Activated CD4-positive, alpha-beta T cell treated with anti-CD3 and anti-CD28 coated beads for 36 hours (primary cell): ENCODE measurements around the gene HS3ST5. TPM values are rescaled to one million over a fixed set of nuclear protein-coding genes. Genes with fewer than 3 reads are reported as not detected.
"Not testable (repeated sequence)": the region's sequence is repeated elsewhere in the genome, so short reads cannot be mapped to it uniquely, and the experiment has no call there.

ENCODE experiments used
- ATAC-seq: fragments of 200-7000 bp; cut with Tn5 transposase; one replicate; pipeline ENCODE4 v1.10.0; 2021; ENCODE audit warnings: mild to moderate bottlenecking, moderate library complexity
- CTCF ChIA-PET: fragments of 350-600 bp; sonication (Branson Sonifier 250); formaldehyde crosslinking; loops from one replicate; lab custom pipeline; 2021; ENCODE audit warnings: antibody characterized with exemption; lab: Charles Lee
- POLR2A ChIA-PET: fragments of 350-600 bp; sonication (Branson Sonifier 250); formaldehyde crosslinking; loops from one replicate; lab custom pipeline; 2021; ENCODE audit warnings: antibody characterized with exemption, inconsistent platforms; lab: Charles Lee
- DNase-seq: peaks from one replicate; pipeline ENCODE4 v3.0.0-alpha.2; 2020
- H3K27ac Mint-ChIP-seq: one replicate; pipeline ENCODE4 v1.8.0; 2021; ENCODE audit warnings: mixed read lengths
- H3K27me3 Mint-ChIP-seq: one replicate; pipeline ENCODE4 v1.8.0; 2021; ENCODE audit warnings: mixed read lengths
- H3K36me3 Mint-ChIP-seq: one replicate; pipeline ENCODE4 v1.8.0; 2021; ENCODE audit warnings: low read depth, mixed read lengths
- H3K4me1 Mint-ChIP-seq: one replicate; pipeline ENCODE4 v1.8.0; 2021; ENCODE audit warnings: mixed read lengths
- H3K4me3 Mint-ChIP-seq: one replicate; pipeline ENCODE4 v1.8.0; 2021; ENCODE audit warnings: mild to moderate bottlenecking, moderate library complexity, mixed read lengths
- H3K9me3 Mint-ChIP-seq: one replicate; pipeline ENCODE4 v1.8.0; 2021; ENCODE audit warnings: low read depth, mixed read lengths
- intact Hi-C, 2 experiments: fragments of 100-400 bp; cut with DNase I in 1 of 2; cut with micrococcal nuclease in 1 of 2; formaldehyde crosslinking; loops; one replicate each; pipeline versions ENCODE4 v1.14.2 to v1.15.1; 2022 to 2024; cut with DNase I, micrococcal nuclease
- total RNA-seq, 2 experiments: library from RNA; stranded (reverse); gene quantifications; one replicate each; pipeline ENCODE4 v1.2.3, GENCODE V29; 2021

Gene HS3ST5
- total RNA-seq, 2 experiments from 2014 or later = not detected

DNA sequence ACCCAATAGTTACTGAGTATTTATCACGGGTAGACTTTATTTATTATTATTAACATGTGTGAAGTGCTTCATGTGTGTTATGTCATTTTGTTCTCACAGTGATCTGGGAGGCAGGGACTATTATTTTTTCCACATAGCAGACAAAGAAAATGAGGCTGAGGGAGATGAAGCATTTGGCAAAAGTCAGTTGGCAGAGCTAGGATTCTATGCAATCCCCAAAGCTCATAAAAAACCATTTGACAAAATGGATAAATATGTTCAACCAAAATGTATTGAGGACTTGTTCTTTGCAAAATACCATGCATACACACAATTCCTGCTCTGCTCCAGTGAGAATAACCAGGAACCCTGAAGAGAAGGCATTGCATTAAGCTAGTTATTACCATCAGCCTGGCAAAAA is 184.4 kb downstream of the HS3ST5 start:
- POLR2A ChIA-PET = no interaction called here
- ATAC-seq (no peak), DNase-seq (no peak)
- intact Hi-C loops = no loop called here
- H3K9me3 Mint-ChIP-seq = no peaks in the 10 kb centered on the region
- CTCF ChIA-PET = no interaction called here
- no peak overlapping the region for H3K27ac Mint-ChIP-seq
- H3K4me1 Mint-ChIP-seq = no peaks in the 10 kb centered on the region
- H3K27me3 Mint-ChIP-seq = peaks cover 2% of the 10 kb centered on the region
- no peaks in the 10 kb centered on the region for H3K36me3 Mint-ChIP-seq
- no peak overlapping the region for H3K4me3 Mint-ChIP-seq

DNA sequence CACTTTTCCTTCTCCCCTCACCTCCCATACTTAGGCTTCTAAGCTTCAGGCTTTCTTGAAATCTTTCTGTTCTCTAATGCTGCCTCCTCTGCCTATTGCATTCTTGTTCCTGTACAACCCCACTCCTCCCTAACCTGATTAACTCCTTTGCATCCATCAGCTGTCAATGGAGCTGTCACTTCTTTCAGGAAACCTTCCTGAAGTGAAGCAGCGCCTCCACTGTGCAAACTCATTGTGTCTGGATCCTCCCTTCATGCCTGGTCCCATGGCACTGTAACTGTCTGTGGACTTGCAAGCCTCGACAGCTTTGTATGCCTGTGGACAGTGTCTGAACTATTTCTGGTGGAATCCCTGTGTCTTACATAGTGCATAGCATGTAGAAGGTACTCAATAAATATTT is 185.0 kb downstream of the HS3ST5 start:
- Mint-ChIP-seq H3K4me3 (no peak overlapping the region), H3K9me3 (no peaks in the 10 kb centered on the region), H3K27me3 (peaks cover 2% of the 10 kb centered on the region), H3K36me3 (no peaks in the 10 kb centered on the region), H3K27ac (no peak overlapping the region), H3K4me1 (no peaks in the 10 kb centered on the region)
- ChIA-PET CTCF (interaction anchor here (0.6 kb wide), 1 partner anchor 660 kb away, joined by 3 read pairs; no protein-coding TSS in a partner anchor), POLR2A (no interaction called here)
- intact Hi-C loops = no loop called here
- ATAC-seq (no peak), DNase-seq (no peak)

DNA sequence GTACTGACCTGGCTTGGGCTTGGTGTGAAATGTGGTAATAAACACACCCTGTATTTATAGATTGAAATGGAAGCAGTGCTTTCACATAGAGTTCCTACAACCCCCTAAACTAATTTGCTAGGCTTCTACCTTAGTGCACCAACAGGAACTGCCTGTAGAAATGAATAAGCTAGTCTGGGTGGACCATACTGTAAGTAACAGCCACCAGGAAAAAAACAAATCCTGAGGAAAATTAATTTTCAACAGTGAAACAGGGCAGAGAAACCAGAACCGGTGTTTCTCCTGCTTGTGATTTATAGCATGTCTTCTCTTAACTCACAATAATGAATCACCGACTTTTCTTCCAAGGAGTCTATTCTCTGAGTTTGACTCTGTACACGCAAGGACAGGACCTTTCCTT is 187.1 kb downstream of the HS3ST5 start:
- Mint-ChIP-seq H3K27ac (no peak overlapping the region), H3K4me3 (no peak overlapping the region), H3K27me3 (peaks cover 2% of the 10 kb centered on the region), H3K9me3 (no peaks in the 10 kb centered on the region), H3K4me1 (no peaks in the 10 kb centered on the region), H3K36me3 (no peaks in the 10 kb centered on the region)
- intact Hi-C loops = no loop called here
- ChIA-PET CTCF (no interaction called here), POLR2A (interaction anchor here (0.7 kb wide), 1 partner anchor 31 kb away, joined by 3 read pairs; no protein-coding TSS in a partner anchor)
- no peak for DNase-seq
- ATAC-seq = no peak

DNA sequence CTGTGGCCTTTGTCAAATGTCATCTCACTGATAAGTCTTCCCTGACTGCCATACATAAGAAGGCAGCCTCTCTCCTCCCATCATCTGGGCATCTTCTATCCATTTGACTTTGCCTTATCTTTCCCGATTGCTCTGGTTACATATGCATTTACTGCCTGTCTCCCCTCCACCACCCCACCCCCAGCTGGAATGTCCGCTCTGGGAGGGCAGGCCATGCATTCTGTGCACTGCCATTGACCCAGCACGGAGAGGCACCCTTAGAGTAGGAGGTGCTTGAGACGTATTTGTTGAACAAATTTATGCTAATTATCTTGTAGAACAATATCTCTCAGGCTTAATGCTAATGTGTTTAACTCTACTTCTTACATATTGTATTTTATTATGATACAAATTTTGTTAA is 188.0 kb downstream of the HS3ST5 start:
- intact Hi-C loops = no loop called here
- H3K4me1 Mint-ChIP-seq = no peaks in the 10 kb centered on the region
- H3K36me3 Mint-ChIP-seq = no peaks in the 10 kb centered on the region
- CTCF ChIA-PET = no interaction called here
- H3K27ac Mint-ChIP-seq = no peak overlapping the region
- no peak overlapping the region for H3K4me3 Mint-ChIP-seq
- peaks cover 2% of the 10 kb centered on the region for H3K27me3 Mint-ChIP-seq
- DNase-seq (no peak), ATAC-seq (no peak)
- POLR2A ChIA-PET = no interaction called here
- H3K9me3 Mint-ChIP-seq = no peaks in the 10 kb centered on the region

DNA sequence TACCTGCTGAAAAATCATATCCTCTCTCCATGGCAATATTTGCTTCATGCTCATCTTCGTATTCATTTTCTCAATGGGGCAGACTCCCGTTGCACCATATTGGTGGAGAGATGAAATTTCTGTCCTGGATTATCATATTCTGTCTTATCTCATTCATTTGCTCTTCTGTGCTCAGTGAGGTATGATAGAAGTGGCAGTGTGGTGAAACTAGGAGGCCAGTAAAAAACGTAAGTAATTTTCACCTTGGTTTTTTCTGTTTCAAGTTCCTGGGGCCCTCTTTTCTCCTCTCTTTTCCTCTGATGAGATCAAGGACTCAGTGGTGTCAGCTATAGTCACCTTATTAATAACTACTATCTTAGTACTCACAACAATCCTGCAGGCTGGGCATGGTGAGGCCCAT is 189.4 kb downstream of the HS3ST5 start:
- no peak for DNase-seq
- intact Hi-C loops = no loop called here

DNA sequence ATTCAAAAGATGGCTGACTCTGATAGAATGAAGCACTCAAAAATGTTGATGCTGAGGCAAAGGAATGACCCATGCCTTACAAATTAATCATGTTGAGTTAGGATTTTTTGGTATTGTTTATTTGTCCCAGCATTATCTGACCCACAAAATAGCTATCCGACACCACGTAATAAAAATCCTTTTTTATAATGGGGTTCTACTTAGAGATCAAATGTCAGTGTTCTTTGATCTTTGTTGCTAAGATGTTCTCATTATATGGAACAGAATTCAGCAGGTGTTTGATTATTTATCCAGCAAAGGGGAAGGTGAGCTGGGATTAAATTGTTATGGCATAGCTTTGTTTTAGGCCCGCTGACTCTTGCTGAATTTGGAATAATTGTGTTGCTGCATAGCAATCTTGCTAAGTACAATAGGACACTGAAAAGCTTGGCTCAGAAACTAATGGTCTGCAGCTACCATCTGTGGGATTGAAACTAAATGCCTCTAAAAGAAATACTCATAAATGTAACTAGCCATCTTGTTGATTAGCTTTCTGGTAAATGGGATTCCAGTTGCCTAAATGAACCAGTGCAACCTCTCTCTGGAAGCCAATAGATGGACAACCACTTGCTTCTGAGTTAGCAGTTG is 191.6 kb downstream of the HS3ST5 start:
- Mint-ChIP-seq H3K9me3 (peaks cover 7% of the 10 kb centered on the region), H3K27ac (no peak overlapping the region), H3K36me3 (no peaks in the 10 kb centered on the region), H3K4me1 (no peaks in the 10 kb centered on the region), H3K4me3 (no peak overlapping the region), H3K27me3 (no peaks in the 10 kb centered on the region)
- intact Hi-C loops = no loop called here
- ChIA-PET POLR2A (no interaction called here), CTCF (interaction anchor here (1.0 kb wide), 1 partner anchor 43 kb away, joined by 3 read pairs; no protein-coding TSS in a partner anchor)
- DNase-seq = no peak
- ATAC-seq = no peak

More for the DNA sequence above, 189.4 kb downstream of the HS3ST5 start:
- no peak overlapping the region for H3K27ac Mint-ChIP-seq
- H3K4me3 Mint-ChIP-seq = no peak overlapping the region
- peaks cover 2% of the 10 kb centered on the region for H3K27me3 Mint-ChIP-seq
- H3K9me3 Mint-ChIP-seq = no peaks in the 10 kb centered on the region
- POLR2A ChIA-PET = no interaction called here
- CTCF ChIA-PET = no interaction called here
- H3K4me1 Mint-ChIP-seq = no peaks in the 10 kb centered on the region
- no peaks in the 10 kb centered on the region for H3K36me3 Mint-ChIP-seq
- ATAC-seq = no peak

DNA sequence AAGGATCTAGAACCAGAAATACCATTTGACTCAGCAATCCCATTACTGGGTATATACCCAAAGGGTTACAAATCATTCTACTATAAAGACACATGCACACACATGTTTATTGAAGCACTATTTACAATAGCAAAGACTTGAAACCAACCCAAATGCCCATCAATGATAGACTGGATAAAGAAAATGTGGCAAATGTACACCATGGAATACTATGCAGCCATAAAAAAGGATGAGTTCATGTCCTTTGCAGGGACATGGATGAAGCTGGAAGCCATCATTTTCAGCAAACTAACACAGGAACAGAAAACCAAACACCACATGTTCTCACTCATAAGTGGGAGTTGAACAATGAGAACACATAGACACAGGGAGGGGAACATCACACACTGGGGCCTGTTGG is 193.6 kb downstream of the HS3ST5 start:
- DNase-seq, CTCF ChIA-PET, intact Hi-C loops, H3K27me3 Mint-ChIP-seq, ATAC-seq, POLR2A ChIA-PET, H3K27ac Mint-ChIP-seq, H3K4me3 Mint-ChIP-seq, H3K9me3 Mint-ChIP-seq, H3K4me1 Mint-ChIP-seq, H3K36me3 Mint-ChIP-seq: not testable (repeated sequence)

DNA sequence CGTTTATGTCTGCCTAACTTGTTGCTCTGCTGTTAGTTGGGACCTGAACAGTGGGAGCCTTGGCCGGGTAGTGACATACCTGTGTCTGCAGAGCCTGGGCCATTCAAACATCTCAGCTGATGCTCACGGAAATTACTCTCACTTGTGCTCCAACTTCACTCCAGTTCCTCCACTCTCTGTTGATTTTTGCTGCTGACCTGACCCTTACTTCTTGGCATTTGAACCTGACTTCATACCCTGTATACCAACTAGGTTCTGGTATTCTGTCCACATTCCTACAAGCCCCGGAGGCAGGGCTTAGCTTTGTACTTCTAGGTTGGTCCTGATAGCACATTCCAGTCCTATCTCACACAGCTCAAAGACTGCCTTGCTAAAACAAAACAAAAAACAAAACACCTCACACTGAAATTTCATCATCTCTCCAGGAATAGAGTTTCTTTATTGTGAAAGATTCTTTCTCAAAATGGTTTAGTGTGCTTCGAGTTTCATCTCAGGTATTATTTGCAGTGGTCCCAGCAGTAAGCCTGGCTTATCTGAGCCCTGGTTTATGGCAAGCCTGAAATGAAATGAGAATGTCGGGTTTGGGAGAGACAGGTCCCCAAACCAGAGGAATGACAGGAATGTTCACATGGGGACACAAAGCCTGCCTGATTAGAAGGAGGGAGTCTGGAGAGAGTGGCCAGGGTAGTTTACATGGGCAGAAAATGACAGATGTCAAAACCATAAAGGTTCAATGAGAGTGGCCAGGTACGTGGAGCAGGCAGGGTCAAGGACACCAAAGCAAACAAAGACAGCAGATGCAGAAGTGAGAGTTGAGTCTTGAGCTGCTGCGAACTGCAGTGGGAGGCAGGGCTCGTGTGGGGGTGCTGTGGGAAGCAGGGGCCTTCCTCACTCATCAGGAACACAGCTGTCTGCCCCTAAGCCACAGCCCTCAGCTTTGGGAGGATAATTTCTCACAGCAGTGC is 197.7 kb downstream of the HS3ST5 start:
- ATAC-seq (no peak), DNase-seq (no peak)
- peaks cover 3% of the 10 kb centered on the region for H3K27me3 Mint-ChIP-seq
- ChIA-PET POLR2A (no interaction called here), CTCF (no interaction called here)
- no peaks in the 10 kb centered on the region for H3K36me3 Mint-ChIP-seq
- intact Hi-C loops = no loop called here
- H3K27ac Mint-ChIP-seq = no peak overlapping the region
- no peak overlapping the region for H3K4me3 Mint-ChIP-seq
- H3K9me3 Mint-ChIP-seq = peaks cover 7% of the 10 kb centered on the region
- no peaks in the 10 kb centered on the region for H3K4me1 Mint-ChIP-seq

DNA sequence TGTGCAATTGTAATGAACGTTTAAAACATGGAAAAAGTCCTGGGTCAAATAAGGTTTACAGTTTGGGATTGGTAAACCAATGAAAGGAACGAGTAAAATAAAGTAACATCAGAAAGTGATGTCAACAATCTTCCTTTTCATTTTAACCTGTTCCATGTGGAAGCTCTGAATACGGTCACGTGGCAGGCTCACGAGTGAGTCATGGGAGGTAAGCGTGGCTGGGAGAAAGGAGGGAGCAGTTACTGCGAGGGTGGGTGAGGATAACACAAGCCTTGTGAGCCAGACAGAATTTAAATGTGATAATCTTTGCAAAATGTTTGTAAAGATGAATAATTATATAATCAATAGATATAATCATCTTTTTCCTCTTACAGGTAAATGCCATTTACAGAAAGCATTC is 200.6 kb downstream of the HS3ST5 start:
- ChIA-PET POLR2A (no interaction called here), CTCF (no interaction called here)
- H3K27me3 Mint-ChIP-seq = peaks cover 8% of the 10 kb centered on the region
- H3K9me3 Mint-ChIP-seq = peaks cover 6% of the 10 kb centered on the region
- DNase-seq = no peak
- H3K4me1 Mint-ChIP-seq = no peaks in the 10 kb centered on the region
- H3K4me3 Mint-ChIP-seq = no peak overlapping the region
- H3K27ac Mint-ChIP-seq = no peak overlapping the region
- intact Hi-C loops = no loop called here
- no peaks in the 10 kb centered on the region for H3K36me3 Mint-ChIP-seq
- ATAC-seq = no peak

DNA sequence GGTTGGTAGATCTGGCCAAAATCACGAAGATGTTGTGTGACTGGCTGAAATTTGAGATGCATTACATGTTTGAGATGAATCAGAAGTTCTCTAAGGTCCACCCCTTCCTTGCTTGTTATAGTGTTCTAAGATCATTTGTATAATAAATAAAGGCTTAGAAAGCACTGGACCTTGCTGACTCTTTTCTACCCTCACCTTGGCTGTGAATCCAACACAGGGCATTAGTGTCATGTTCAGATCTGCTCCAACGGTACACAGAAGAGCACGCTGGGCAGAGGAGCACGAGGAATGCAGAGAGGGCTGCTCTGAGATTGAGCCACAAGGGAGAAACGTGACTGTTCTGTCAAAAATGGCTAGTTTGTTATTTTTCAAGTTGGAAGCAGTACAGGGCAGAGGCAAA is 202.4 kb downstream of the HS3ST5 start:
- CTCF ChIA-PET = no interaction called here
- H3K4me1 Mint-ChIP-seq = no peaks in the 10 kb centered on the region
- no peaks in the 10 kb centered on the region for H3K36me3 Mint-ChIP-seq
- H3K4me3 Mint-ChIP-seq = no peak overlapping the region
- DNase-seq = no peak
- peaks cover 9% of the 10 kb centered on the region for H3K27me3 Mint-ChIP-seq
- ATAC-seq = no peak
- no peaks in the 10 kb centered on the region for H3K9me3 Mint-ChIP-seq
- POLR2A ChIA-PET = no interaction called here
- no peak overlapping the region for H3K27ac Mint-ChIP-seq
- intact Hi-C loops = no loop called here

DNA sequence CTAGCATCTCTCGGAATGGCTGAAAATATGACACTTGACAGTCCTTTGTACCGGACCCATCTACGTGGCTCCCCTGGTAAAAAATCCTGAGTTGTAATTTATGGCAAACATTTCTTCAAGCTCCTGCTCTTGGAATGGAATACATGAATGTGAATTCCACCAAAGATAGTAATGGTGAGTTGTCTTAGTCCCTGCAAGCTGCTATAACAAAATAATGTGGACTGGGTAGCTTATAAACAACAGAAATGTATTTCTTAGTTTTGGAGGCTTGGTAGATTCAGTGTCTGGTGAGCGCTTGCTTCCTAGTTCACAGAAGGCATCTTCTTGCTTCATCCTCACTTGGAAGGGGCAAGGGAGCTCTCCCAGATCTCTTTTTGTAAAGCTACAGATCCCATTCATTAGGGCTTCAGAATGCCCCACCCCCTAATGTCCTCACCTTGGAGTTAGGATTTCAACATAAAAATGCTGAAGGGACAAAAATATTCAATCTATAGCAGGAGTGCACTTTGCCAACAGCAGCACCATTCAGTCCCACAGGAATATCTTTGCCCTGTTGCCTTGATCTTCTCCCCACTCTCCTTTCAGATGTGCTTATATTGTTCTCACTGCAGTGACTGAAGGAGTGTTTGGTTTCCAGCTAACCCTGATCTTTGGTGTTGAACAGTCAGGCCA is 204.1 kb downstream of the HS3ST5 start:
- ChIA-PET CTCF (no interaction called here), POLR2A (interaction anchor here (0.6 kb wide), 1 partner anchor 776 kb away, joined by 3 read pairs; no protein-coding TSS in a partner anchor)
- Mint-ChIP-seq H3K27me3 (peaks cover 7% of the 10 kb centered on the region), H3K36me3 (no peaks in the 10 kb centered on the region), H3K4me3 (no peak overlapping the region), H3K4me1 (no peaks in the 10 kb centered on the region), H3K9me3 (no peaks in the 10 kb centered on the region), H3K27ac (no peak overlapping the region)
- intact Hi-C loops = no loop called here
- DNase-seq = no peak
- no peak for ATAC-seq
